B cell (primary cell): ENCODE measurements around the gene RFC1. TPM values are rescaled to one million over a fixed set of nuclear protein-coding genes. Genes with fewer than 3 reads are reported as not detected.

ENCODE experiments used
- ATAC-seq: fragments of 200-7000 bp; cut with Tn5 transposase; one replicate; pipeline ENCODE4 v1.10.0; 2021; ENCODE audit warnings: low read depth, mild to moderate bottlenecking, moderate number of reproducible peaks, moderate library complexity
- CTCF ChIA-PET: fragments of 350-600 bp; sonication (Branson Sonifier 250); formaldehyde crosslinking; loops from one replicate; lab custom pipeline; 2021; ENCODE audit warnings: antibody characterized with exemption, inconsistent platforms; lab: Charles Lee
- POLR2A ChIA-PET: fragments of 350-600 bp; sonication (Branson Sonifier 250); formaldehyde crosslinking; loops from one replicate; lab custom pipeline; 2021; ENCODE audit warnings: antibody characterized with exemption; lab: Charles Lee
- DNase-seq: peaks from one replicate; pipeline ENCODE4 v3.0.0; 2013
- H2AFZ ChIP-seq: 2 replicates; pipeline ENCODE4 v1.6.1; 2012; ENCODE audit warnings: mild to moderate bottlenecking, low read depth, low read length; ENCODE audit not compliant: insufficient read depth, poor library complexity, severe bottlenecking
- H3K27ac ChIP-seq, 2 donors: 1 replicate in 1 of 2; 2 replicates in 1 of 2; pipeline ENCODE4 v1.5.1; 2012 to 2013; ENCODE audit warnings: low read length in 2 of 2, mild to moderate bottlenecking in 2 of 2, moderate library complexity in 1 of 2
- H3K27me3 ChIP-seq, 4 experiments: fragments of 200-600 bp in 1 of 4; sonication (generic) in 1 of 4; replicated peaks in 1 of 4; 1 replicate in 2 of 4; 2 replicates in 2 of 4; pipeline versions ENCODE4 v1.6.1 to v1.7.0; 2013 to 2016; ENCODE audit warnings: low read length in 3 of 4, mild to moderate bottlenecking in 2 of 4, mixed read lengths in 1 of 4, moderate library complexity in 1 of 4; ENCODE audit not compliant: insufficient read depth in 4 of 4, control insufficient read depth in 3 of 4; ENCODE audit errors: control extremely low read depth in 1 of 4
- H3K36me3 ChIP-seq, 2 experiments: replicated peaks in 1 of 2; 1 replicate in 1 of 2; 2 replicates in 1 of 2; pipeline versions ENCODE4 v1.6.1 to v1.7.1; 2013; ENCODE audit warnings: low read length in 1 of 2; ENCODE audit not compliant: insufficient read depth in 2 of 2, control insufficient read depth in 1 of 2; ENCODE audit errors: control extremely low read depth in 1 of 2, extremely low read depth in 1 of 2
- H3K4me1 ChIP-seq, 2 donors: fragments of 200-600 bp in 1 of 2; sonication (generic) in 1 of 2; 1 replicate in 1 of 2; 2 replicates in 1 of 2; pipeline versions ENCODE4 v1.5.1 to v1.6.1; 2013 to 2017; ENCODE audit warnings: low read length in 2 of 2; ENCODE audit not compliant: control insufficient read depth in 2 of 2, insufficient read depth in 2 of 2
- H3K4me2 ChIP-seq: replicated peaks from 2 replicates; pipeline ENCODE3; 2012; ENCODE audit warnings: mild to moderate bottlenecking, low read depth, low read length; ENCODE audit not compliant: poor library complexity, severe bottlenecking
- H3K4me3 ChIP-seq, 5 experiments: fragments of 200-600 bp in 1 of 5; sonication (generic) in 1 of 5; 1 replicate in 3 of 5; 2 replicates in 2 of 5; pipeline versions ENCODE4 v1.5.1 to v1.7.0; 2011 to 2016; ENCODE audit warnings: low read length in 4 of 5, mild to moderate bottlenecking in 4 of 5, low read depth in 2 of 5, control low read depth in 1 of 5, moderate library complexity in 1 of 5; ENCODE audit not compliant: insufficient read depth in 1 of 5; ENCODE audit errors: control extremely low read depth in 1 of 5, extremely low read depth in 1 of 5
- H3K79me2 ChIP-seq: fragments of 200-600 bp; sonication (generic); one replicate; pipeline ENCODE4 v1.6.0; 2016; ENCODE audit warnings: low read length; ENCODE audit not compliant: control insufficient read depth, insufficient read depth
- H3K9ac ChIP-seq: fragments of 200-600 bp; sonication (generic); 2 replicates; pipeline ENCODE4 v1.6.1; 2017; ENCODE audit warnings: mild to moderate bottlenecking, low read length, moderate library complexity
- H3K9me3 ChIP-seq, 3 donors: one replicate each; pipeline versions ENCODE4 v1.6.1 to v1.7.1; 2013; ENCODE audit warnings: low read length in 2 of 3; ENCODE audit not compliant: control insufficient read depth in 2 of 3, insufficient read depth in 1 of 3; ENCODE audit errors: control extremely low read depth in 1 of 3
- H4K20me1 ChIP-seq: 2 replicates; pipeline ENCODE4 v1.6.0; 2012; ENCODE audit warnings: mild to moderate bottlenecking, low read length; ENCODE audit not compliant: insufficient read depth, control insufficient read depth, poor library complexity, severe bottlenecking
- H3K27ac Mint-ChIP-seq: one replicate; pipeline ENCODE4 v1.8.0; 2021; ENCODE audit warnings: mixed read lengths
- H3K27me3 Mint-ChIP-seq: one replicate; pipeline ENCODE4 v1.8.0; 2021; ENCODE audit warnings: mixed read lengths
- H3K4me1 Mint-ChIP-seq: one replicate; pipeline ENCODE4 v1.8.0; 2021; ENCODE audit warnings: mixed read lengths
- H3K4me3 Mint-ChIP-seq: one replicate; pipeline ENCODE4 v1.8.0; 2021; ENCODE audit warnings: mixed read lengths
- H3K9me3 Mint-ChIP-seq: one replicate; pipeline ENCODE4 v1.8.0; 2022; ENCODE audit warnings: mixed read lengths; ENCODE audit not compliant: insufficient read depth
- CTCF ChIP-seq: fragments of 200-600 bp; IDR thresholded peaks from one replicate; pipeline ENCODE4 v1.8.0; 2022; ENCODE audit warnings: antibody characterized with exemption, mild to moderate bottlenecking
- EZH2 ChIP-seq: IDR thresholded peaks from 2 replicates; pipeline ENCODE4 v1.6.1; 2012; ENCODE audit warnings: borderline replicate concordance, low read depth, mild to moderate bottlenecking, moderate library complexity, low read length; ENCODE audit not compliant: insufficient read depth, poor library complexity, severe bottlenecking
- WGBS: methylation state at CpG from one replicate; pipeline ENCODE4 v1.1.5; 2013; ENCODE audit warnings: missing lambda C conversion rate; ENCODE audit not compliant: insufficient coverage; 5-methylcytosine and 5-hydroxymethylcytosine counted together
- intact Hi-C: fragments of 100-400 bp; cut with micrococcal nuclease; formaldehyde crosslinking; loops from one replicate; pipeline ENCODE4 v1.10.0; 2022
- polyA plus RNA-seq: library from polyadenylated mRNA; depleted of rRNA; stranded (reverse); fragments of >200 nt; gene quantifications from 2 replicates; pipeline ENCODE4 v1.2.3, GENCODE V29; 2012
- total RNA-seq, 2 donors: library from RNA; stranded (reverse); fragments of 120-200 nt in 1 of 2; gene quantifications; 1 replicate in 1 of 2; 2 replicates in 1 of 2; pipeline versions ENCODE4 v1.2.3 to v1.2.4, GENCODE V29; 2013 to 2022

RFC1 gene
- total and polyA plus RNA-seq, 2 donors (not counting 1 experiment from before 2014, with no cell fraction given) = 14.9 to 55.1 TPM

GRCh38 chr4:39324446-39324845, 41.7 kb downstream of the RFC1 start:
- peaks cover 13 to 48% of the 10 kb centered on the region in 2 experiments for H3K36me3 ChIP-seq
- POLR2A ChIA-PET = interaction anchor here (0.6 kb wide), 1 partner anchor 101 kb away, joined by 3 read pairs; no protein-coding TSS in a partner anchor
- peaks cover 13% of the 10 kb centered on the region for H3K79me2 ChIP-seq
- intact Hi-C loops = no loop called here
- H3K4me1 Mint-ChIP-seq = no peaks in the 10 kb centered on the region
- no peak overlapping the region for H3K4me3 ChIP-seq
- CTCF ChIA-PET = no interaction called here
- no peak overlapping the region for H2AFZ ChIP-seq
- H3K4me3 Mint-ChIP-seq = no peak overlapping the region
- H3K27ac ChIP-seq = no peak overlapping the region
- DNase-seq (no peak), ATAC-seq (no peak)
- no peaks in the 10 kb centered on the region for H3K4me1 ChIP-seq
- H3K27ac Mint-ChIP-seq = no peak overlapping the region
- no peaks in the 10 kb centered on the region for H3K9me3 ChIP-seq
- TF ChIP-seq CTCF (no peak), EZH2 (no peak)
- no peak overlapping the region for H3K9ac ChIP-seq
- H3K27me3 ChIP-seq = no peaks in the 10 kb centered on the region
- peaks cover 5% of the 10 kb centered on the region for H4K20me1 ChIP-seq
- H3K27me3 Mint-ChIP-seq = no peaks in the 10 kb centered on the region
- no peaks in the 10 kb centered on the region for H3K9me3 Mint-ChIP-seq
- WGBS = no CpG with 5 or more reads among the region's 2 CpGs
- H3K4me2 ChIP-seq = no peak overlapping the region

GRCh38 chr4:39323821-39324220, 42.3 kb downstream of the RFC1 start:
- peaks cover 6% of the 10 kb centered on the region for H3K79me2 ChIP-seq
- no peak overlapping the region for H3K4me2 ChIP-seq
- Mint-ChIP-seq H3K9me3 (no peaks in the 10 kb centered on the region), H3K4me3 (no peak overlapping the region), H3K4me1 (no peaks in the 10 kb centered on the region), H3K27me3 (no peaks in the 10 kb centered on the region), H3K27ac (no peak overlapping the region)
- no peaks in the 10 kb centered on the region for H4K20me1 ChIP-seq
- ChIA-PET CTCF (no interaction called here), POLR2A (no interaction called here)
- intact Hi-C loops = no loop called here
- H3K4me3 ChIP-seq = no peak overlapping the region
- no peaks in the 10 kb centered on the region for H3K4me1 ChIP-seq
- peaks cover 13 to 49% of the 10 kb centered on the region in 2 experiments for H3K36me3 ChIP-seq
- TF ChIP-seq CTCF (no peak), EZH2 (no peak)
- ATAC-seq (no peak), DNase-seq (no peak)
- H3K9ac ChIP-seq = no peak overlapping the region
- H3K9me3 ChIP-seq = no peaks in the 10 kb centered on the region
- H2AFZ ChIP-seq = no peak overlapping the region
- no peak overlapping the region for H3K27ac ChIP-seq
- no peaks in the 10 kb centered on the region for H3K27me3 ChIP-seq
- no CpG with 5 or more reads among the region's 1 CpG for WGBS
